MM.1S (cell line): ENCODE data around the gene RRH.

Experiments
- DNase-seq: peaks from one replicate; pipeline ENCODE4 v3.0.0-alpha.2; 2015
- H2AFZ ChIP-seq: fragments of 300-600 bp; sonication (generic); 2 replicates; pipeline ENCODE4 v1.6.0; 2016; ENCODE audit warnings: antibody characterized with exemption, low read length
- H3F3A ChIP-seq: fragments of 300-600 bp; sonication (generic); 2 replicates; pipeline ENCODE4 v1.6.1; 2016; ENCODE audit warnings: mild to moderate bottlenecking, antibody characterized with exemption, low read length, moderate library complexity, mixed read lengths; ENCODE audit not compliant: insufficient read depth
- H3K27ac ChIP-seq: fragments of 300-600 bp; sonication (generic); 2 replicates; pipeline ENCODE4 v1.5.1; 2016; ENCODE audit warnings: mild to moderate bottlenecking, low read length
- H3K27me3 ChIP-seq: fragments of 300-600 bp; sonication (generic); replicated peaks from 2 replicates; pipeline ENCODE4 v1.6.0; 2016; ENCODE audit warnings: low read length; ENCODE audit not compliant: insufficient read depth
- H3K36me3 ChIP-seq: fragments of 300-600 bp; sonication (generic); replicated peaks from 2 replicates; pipeline ENCODE4 v1.6.1; 2016; ENCODE audit warnings: mild to moderate bottlenecking, low read length, mixed read lengths; ENCODE audit not compliant: insufficient read depth
- H3K4me1 ChIP-seq: fragments of 300-600 bp; sonication (generic); 2 replicates; pipeline ENCODE4 v1.6.1; 2016; ENCODE audit warnings: low read length, mixed read lengths
- H3K4me2 ChIP-seq: fragments of 300-600 bp; sonication (generic); 2 replicates; pipeline ENCODE4 v1.6.0; 2016; ENCODE audit warnings: low read depth, low read length
- H3K4me3 ChIP-seq: fragments of 300-600 bp; sonication (generic); 2 replicates; pipeline ENCODE4 v1.5.1; 2016; ENCODE audit warnings: low read length, mixed read lengths
- H3K79me2 ChIP-seq: fragments of 300-600 bp; sonication (generic); 2 replicates; pipeline ENCODE4 v1.6.1; 2016; ENCODE audit warnings: mixed run types, low read length, mixed read lengths
- H3K9ac ChIP-seq: fragments of 300-600 bp; sonication (generic); 2 replicates; pipeline ENCODE4 v1.6.1; 2016; ENCODE audit warnings: low read length, mixed read lengths
- H3K9me2 ChIP-seq: fragments of 300-600 bp; sonication (generic); replicated peaks from 2 replicates; pipeline ENCODE4 v1.6.1; 2016; ENCODE audit warnings: mild to moderate bottlenecking, low read length, mixed read lengths; ENCODE audit not compliant: insufficient read depth
- H3K9me3 ChIP-seq: fragments of 300-600 bp; sonication (generic); replicated peaks from 2 replicates; pipeline ENCODE4 v1.6.1; 2016; ENCODE audit warnings: mild to moderate bottlenecking, low read length, mixed read lengths; ENCODE audit not compliant: insufficient read depth
- H4K20me1 ChIP-seq: fragments of 300-600 bp; sonication (generic); 2 replicates; pipeline ENCODE4 v1.6.1; 2016; ENCODE audit warnings: mild to moderate bottlenecking, low read length, moderate library complexity, mixed read lengths; ENCODE audit not compliant: insufficient read depth
- CTCF ChIP-seq: fragments of 300-600 bp; sonication (generic); IDR thresholded peaks from 2 replicates; pipeline ENCODE4 v1.5.1; 2016; ENCODE audit warnings: antibody characterized with exemption, low read length, mixed read lengths
- EZH2 ChIP-seq: fragments of 300-600 bp; sonication (generic); optimal IDR thresholded peaks from 2 replicates; pipeline ENCODE3; 2017; ENCODE audit warnings: low read depth, mild to moderate bottlenecking, antibody characterized with exemption, low read length, mixed read lengths
- EZH2phosphoT487 ChIP-seq: fragments of 300-600 bp; sonication (generic); IDR thresholded peaks from 2 replicates; pipeline ENCODE4 v1.6.1; 2018; ENCODE audit warnings: antibody characterized with exemption, low read length

The RRH gene

GRCh38 chr4:109878355-109878754 lies 50.6 kb downstream of the RRH start:
- no peaks in the 10 kb centered on the region for H3K36me3 ChIP-seq
- H3K27me3 ChIP-seq: no peaks in the 10 kb centered on the region
- no peak overlapping the region for H3K4me2 ChIP-seq
- H3K27ac ChIP-seq: no peak overlapping the region
- H4K20me1 ChIP-seq: no peaks in the 10 kb centered on the region
- no peak overlapping the region for H3K9ac ChIP-seq
- no peaks in the 10 kb centered on the region for H3K9me3 ChIP-seq
- H3K9me2 ChIP-seq: no peaks in the 10 kb centered on the region
- no peak overlapping the region for H3K4me3 ChIP-seq
- H3K4me1 ChIP-seq: 0 out of 2 replicates have a peak, but pooled peaks cover 4% of the 10 kb centered on the region
- no peaks in the 10 kb centered on the region for H3K79me2 ChIP-seq
- H2AFZ ChIP-seq: no peak overlapping the region
- no peaks in the 10 kb centered on the region for H3F3A ChIP-seq
- DNase-seq: no peak
- TF ChIP-seq CTCF (no peak), EZH2phosphoT487 (no peak), EZH2 (no peak)

GRCh38 chr4:109879081-109879480 lies 51.3 kb downstream of the RRH start:
- H2AFZ ChIP-seq: no peak overlapping the region
- no peaks in the 10 kb centered on the region for H4K20me1 ChIP-seq
- no peaks in the 10 kb centered on the region for H3F3A ChIP-seq
- H3K4me2 ChIP-seq: no peak overlapping the region
- H3K9ac ChIP-seq: no peak overlapping the region
- H3K27me3 ChIP-seq: no peaks in the 10 kb centered on the region
- no peaks in the 10 kb centered on the region for H3K9me3 ChIP-seq
- no peak for DNase-seq
- 0 out of 2 replicates have a peak, but pooled peaks cover 4% of the 10 kb centered on the region for H3K4me1 ChIP-seq
- H3K79me2 ChIP-seq: no peaks in the 10 kb centered on the region
- no peak overlapping the region for H3K27ac ChIP-seq
- no peaks in the 10 kb centered on the region for H3K36me3 ChIP-seq
- no peak overlapping the region for H3K4me3 ChIP-seq
- no peaks in the 10 kb centered on the region for H3K9me2 ChIP-seq
- no peak for TF ChIP-seq EZH2
- TF ChIP-seq EZH2phosphoT487: no peak
- no peak for TF ChIP-seq CTCF

DNA sequence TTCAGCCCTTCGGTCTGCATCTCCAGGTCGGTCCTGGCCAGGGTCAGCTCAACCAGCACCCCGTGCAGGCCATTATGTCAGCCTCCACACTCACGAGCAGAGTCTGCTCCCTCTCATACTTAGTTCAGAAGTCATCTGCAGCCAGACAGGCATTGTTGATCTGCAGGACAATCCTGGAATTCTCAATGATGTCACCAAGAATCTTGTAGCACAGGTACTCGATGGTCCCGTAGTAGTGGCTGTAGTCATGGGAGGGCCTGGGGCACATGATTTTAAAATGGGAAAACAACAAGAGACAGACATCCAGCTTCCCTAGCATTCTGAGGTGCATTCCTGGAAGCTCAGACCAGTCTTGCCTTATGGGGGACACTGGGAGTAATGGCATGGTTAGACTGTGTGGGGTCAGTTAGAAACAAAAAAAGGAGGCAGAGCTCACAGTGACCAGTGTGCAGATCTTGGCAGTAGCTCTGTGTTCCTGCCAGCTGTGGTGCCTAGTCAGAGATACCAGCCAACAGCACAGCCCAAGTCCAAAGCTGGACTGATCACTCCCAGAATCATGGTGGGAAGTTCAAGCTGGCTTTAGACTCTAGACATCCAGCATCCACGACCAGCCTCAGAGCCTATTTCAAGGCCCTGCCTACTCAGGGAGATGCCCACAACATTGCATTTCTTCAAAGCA lies 52.0 kb downstream of the RRH start:
- Histone ChIP-seq H3K27me3 (no peaks in the 10 kb centered on the region), H3K4me2 (no peak overlapping the region), H3K4me1 (0 out of 2 replicates have a peak, but pooled peaks cover 4% of the 10 kb centered on the region), H3K9me3 (no peaks in the 10 kb centered on the region), H2AFZ (no peak overlapping the region), H3K27ac (no peak overlapping the region), H3K9me2 (no peaks in the 10 kb centered on the region), H4K20me1 (no peaks in the 10 kb centered on the region), H3K4me3 (no peak overlapping the region), H3K79me2 (no peaks in the 10 kb centered on the region), H3K9ac (no peak overlapping the region), H3K36me3 (no peaks in the 10 kb centered on the region), H3F3A (no peaks in the 10 kb centered on the region)
- DNase-seq: no peak
- TF ChIP-seq CTCF (no peak), EZH2phosphoT487 (no peak), EZH2 (no peak)
